B cell (primary cell): ENCODE results near the gene PLEKHA7. TPM values are rescaled to one million over a fixed set of nuclear protein-coding genes. Genes with fewer than 3 reads are reported as not detected.
A peak's percentile ranks its signal among the peaks of the same experiment; 100 is the strongest.

Experiments
- ATAC-seq: fragments of 200-7000 bp; cut with Tn5 transposase; one replicate; pipeline ENCODE4 v1.10.0; 2021; ENCODE audit warnings: low read depth, mild to moderate bottlenecking, moderate number of reproducible peaks, moderate library complexity
- CTCF ChIA-PET: fragments of 350-600 bp; sonication (Branson Sonifier 250); formaldehyde crosslinking; loops from one replicate; lab custom pipeline; 2021; ENCODE audit warnings: antibody characterized with exemption, inconsistent platforms; lab: Charles Lee
- POLR2A ChIA-PET: fragments of 350-600 bp; sonication (Branson Sonifier 250); formaldehyde crosslinking; loops from one replicate; lab custom pipeline; 2021; ENCODE audit warnings: antibody characterized with exemption; lab: Charles Lee
- DNase-seq: peaks from one replicate; pipeline ENCODE4 v3.0.0; 2013
- H2AFZ ChIP-seq: 2 replicates; pipeline ENCODE4 v1.6.1; 2012; ENCODE audit warnings: mild to moderate bottlenecking, low read depth, low read length; ENCODE audit not compliant: insufficient read depth, poor library complexity, severe bottlenecking
- H3K27ac ChIP-seq, 2 donors: 1 replicate in 1 of 2; 2 replicates in 1 of 2; pipeline ENCODE4 v1.5.1; 2012 to 2013; ENCODE audit warnings: low read length in 2 of 2, mild to moderate bottlenecking in 2 of 2, moderate library complexity in 1 of 2
- H3K27me3 ChIP-seq, 4 experiments: fragments of 200-600 bp in 1 of 4; sonication (generic) in 1 of 4; replicated peaks in 1 of 4; 1 replicate in 2 of 4; 2 replicates in 2 of 4; pipeline versions ENCODE4 v1.6.1 to v1.7.0; 2013 to 2016; ENCODE audit warnings: low read length in 3 of 4, mild to moderate bottlenecking in 2 of 4, mixed read lengths in 1 of 4, moderate library complexity in 1 of 4; ENCODE audit not compliant: insufficient read depth in 4 of 4, control insufficient read depth in 3 of 4; ENCODE audit errors: control extremely low read depth in 1 of 4
- H3K36me3 ChIP-seq, 2 experiments: replicated peaks in 1 of 2; 1 replicate in 1 of 2; 2 replicates in 1 of 2; pipeline versions ENCODE4 v1.6.1 to v1.7.1; 2013; ENCODE audit warnings: low read length in 1 of 2; ENCODE audit not compliant: insufficient read depth in 2 of 2, control insufficient read depth in 1 of 2; ENCODE audit errors: control extremely low read depth in 1 of 2, extremely low read depth in 1 of 2
- H3K4me1 ChIP-seq, 2 donors: fragments of 200-600 bp in 1 of 2; sonication (generic) in 1 of 2; 1 replicate in 1 of 2; 2 replicates in 1 of 2; pipeline versions ENCODE4 v1.5.1 to v1.6.1; 2013 to 2017; ENCODE audit warnings: low read length in 2 of 2; ENCODE audit not compliant: control insufficient read depth in 2 of 2, insufficient read depth in 2 of 2
- H3K4me2 ChIP-seq: replicated peaks from 2 replicates; pipeline ENCODE3; 2012; ENCODE audit warnings: mild to moderate bottlenecking, low read depth, low read length; ENCODE audit not compliant: poor library complexity, severe bottlenecking
- H3K4me3 ChIP-seq, 5 experiments: fragments of 200-600 bp in 1 of 5; sonication (generic) in 1 of 5; 1 replicate in 3 of 5; 2 replicates in 2 of 5; pipeline versions ENCODE4 v1.5.1 to v1.7.0; 2011 to 2016; ENCODE audit warnings: low read length in 4 of 5, mild to moderate bottlenecking in 4 of 5, low read depth in 2 of 5, control low read depth in 1 of 5, moderate library complexity in 1 of 5; ENCODE audit not compliant: insufficient read depth in 1 of 5; ENCODE audit errors: control extremely low read depth in 1 of 5, extremely low read depth in 1 of 5
- H3K79me2 ChIP-seq: fragments of 200-600 bp; sonication (generic); one replicate; pipeline ENCODE4 v1.6.0; 2016; ENCODE audit warnings: low read length; ENCODE audit not compliant: control insufficient read depth, insufficient read depth
- H3K9ac ChIP-seq: fragments of 200-600 bp; sonication (generic); 2 replicates; pipeline ENCODE4 v1.6.1; 2017; ENCODE audit warnings: mild to moderate bottlenecking, low read length, moderate library complexity
- H3K9me3 ChIP-seq, 3 donors: one replicate each; pipeline versions ENCODE4 v1.6.1 to v1.7.1; 2013; ENCODE audit warnings: low read length in 2 of 3; ENCODE audit not compliant: control insufficient read depth in 2 of 3, insufficient read depth in 1 of 3; ENCODE audit errors: control extremely low read depth in 1 of 3
- H4K20me1 ChIP-seq: 2 replicates; pipeline ENCODE4 v1.6.0; 2012; ENCODE audit warnings: mild to moderate bottlenecking, low read length; ENCODE audit not compliant: insufficient read depth, control insufficient read depth, poor library complexity, severe bottlenecking
- H3K27ac Mint-ChIP-seq: one replicate; pipeline ENCODE4 v1.8.0; 2021; ENCODE audit warnings: mixed read lengths
- H3K27me3 Mint-ChIP-seq: one replicate; pipeline ENCODE4 v1.8.0; 2021; ENCODE audit warnings: mixed read lengths
- H3K4me1 Mint-ChIP-seq: one replicate; pipeline ENCODE4 v1.8.0; 2021; ENCODE audit warnings: mixed read lengths
- H3K4me3 Mint-ChIP-seq: one replicate; pipeline ENCODE4 v1.8.0; 2021; ENCODE audit warnings: mixed read lengths
- H3K9me3 Mint-ChIP-seq: one replicate; pipeline ENCODE4 v1.8.0; 2022; ENCODE audit warnings: mixed read lengths; ENCODE audit not compliant: insufficient read depth
- EZH2 ChIP-seq: IDR thresholded peaks from 2 replicates; pipeline ENCODE4 v1.6.1; 2012; ENCODE audit warnings: borderline replicate concordance, low read depth, mild to moderate bottlenecking, moderate library complexity, low read length; ENCODE audit not compliant: insufficient read depth, poor library complexity, severe bottlenecking
- WGBS: methylation state at CpG from one replicate; pipeline ENCODE4 v1.1.5; 2013; ENCODE audit warnings: missing lambda C conversion rate; ENCODE audit not compliant: insufficient coverage; 5-methylcytosine and 5-hydroxymethylcytosine counted together
- intact Hi-C: fragments of 100-400 bp; cut with micrococcal nuclease; formaldehyde crosslinking; loops from one replicate; pipeline ENCODE4 v1.10.0; 2022
- polyA plus RNA-seq: library from polyadenylated mRNA; depleted of rRNA; stranded (reverse); fragments of >200 nt; gene quantifications from 2 replicates; pipeline ENCODE4 v1.2.3, GENCODE V29; 2012
- total RNA-seq, 2 donors: library from RNA; stranded (reverse); fragments of 120-200 nt in 1 of 2; gene quantifications; 1 replicate in 1 of 2; 2 replicates in 1 of 2; pipeline versions ENCODE4 v1.2.3 to v1.2.4, GENCODE V29; 2013 to 2022
- TF ChIP-seq, protein P1 (sequence below): fragments of 200-600 bp; IDR thresholded peaks from one replicate; pipeline ENCODE4 v1.8.0; 2022; ENCODE audit warnings: antibody characterized with exemption, mild to moderate bottlenecking

PLEKHA7 gene
- total and polyA plus RNA-seq, 2 donors (not counting 1 experiment from before 2014, with no cell fraction given): 1.7 to 8.2 TPM

DNA sequence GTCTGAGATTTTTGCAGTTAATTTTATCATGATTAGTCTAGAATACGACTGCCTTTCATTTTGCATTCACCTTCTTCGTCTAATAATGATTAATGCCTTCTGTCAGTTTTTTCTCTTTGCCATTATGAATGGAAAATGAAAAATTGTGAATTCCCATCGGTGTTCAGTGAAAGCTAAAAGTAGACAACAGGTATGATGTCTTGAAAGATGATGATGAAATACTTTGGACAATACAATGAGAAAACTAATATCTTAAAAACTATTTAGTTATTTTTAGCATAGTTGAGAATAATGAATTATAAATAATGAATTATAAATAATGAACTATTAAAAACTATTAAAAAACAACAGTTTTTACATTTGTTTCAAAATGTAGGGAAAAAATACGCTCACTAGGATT, 270.7 kb downstream of the PLEKHA7 start:
- no peak overlapping the region for H3K9ac ChIP-seq
- no peak overlapping the region for H3K4me2 ChIP-seq
- no peaks in the 10 kb centered on the region for H3K27me3 ChIP-seq
- no peak overlapping the region for H3K4me3 ChIP-seq
- CTCF ChIA-PET: no interaction called here
- H3K27me3 Mint-ChIP-seq: no peaks in the 10 kb centered on the region
- no peak for ATAC-seq
- H4K20me1 ChIP-seq: peaks cover 55% of the 10 kb centered on the region
- peaks cover 29% of the 10 kb centered on the region for H3K4me1 Mint-ChIP-seq
- H3K36me3 ChIP-seq: peaks cover 8 to 64% of the 10 kb centered on the region in 2 experiments
- H3K79me2 ChIP-seq: peaks cover 82% of the 10 kb centered on the region
- no peak overlapping the region for H2AFZ ChIP-seq
- TF ChIP-seq, protein P1, sequence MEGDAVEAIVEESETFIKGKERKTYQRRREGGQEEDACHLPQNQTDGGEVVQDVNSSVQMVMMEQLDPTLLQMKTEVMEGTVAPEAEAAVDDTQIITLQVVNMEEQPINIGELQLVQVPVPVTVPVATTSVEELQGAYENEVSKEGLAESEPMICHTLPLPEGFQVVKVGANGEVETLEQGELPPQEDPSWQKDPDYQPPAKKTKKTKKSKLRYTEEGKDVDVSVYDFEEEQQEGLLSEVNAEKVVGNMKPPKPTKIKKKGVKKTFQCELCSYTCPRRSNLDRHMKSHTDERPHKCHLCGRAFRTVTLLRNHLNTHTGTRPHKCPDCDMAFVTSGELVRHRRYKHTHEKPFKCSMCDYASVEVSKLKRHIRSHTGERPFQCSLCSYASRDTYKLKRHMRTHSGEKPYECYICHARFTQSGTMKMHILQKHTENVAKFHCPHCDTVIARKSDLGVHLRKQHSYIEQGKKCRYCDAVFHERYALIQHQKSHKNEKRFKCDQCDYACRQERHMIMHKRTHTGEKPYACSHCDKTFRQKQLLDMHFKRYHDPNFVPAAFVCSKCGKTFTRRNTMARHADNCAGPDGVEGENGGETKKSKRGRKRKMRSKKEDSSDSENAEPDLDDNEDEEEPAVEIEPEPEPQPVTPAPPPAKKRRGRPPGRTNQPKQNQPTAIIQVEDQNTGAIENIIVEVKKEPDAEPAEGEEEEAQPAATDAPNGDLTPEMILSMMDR: no peak
- no peak for TF ChIP-seq EZH2
- no peak overlapping the region for H3K27ac Mint-ChIP-seq
- no peak overlapping the region for H3K4me3 Mint-ChIP-seq
- H3K4me1 ChIP-seq: peaks cover 23 to 32% of the 10 kb centered on the region in 2 donors
- no peaks in the 10 kb centered on the region for H3K9me3 Mint-ChIP-seq
- no peak for DNase-seq
- no peak overlapping the region for H3K27ac ChIP-seq
- intact Hi-C loops: no loop called here
- POLR2A ChIA-PET: no interaction called here
- H3K9me3 ChIP-seq: no peaks in the 10 kb centered on the region
- no CpG with 5 or more reads among the region's 4 CpGs for WGBS

GRCh38 chr11:16741473-16741872, 272.7 kb downstream of the PLEKHA7 start:
- Histone ChIP-seq H3K27ac (no peak overlapping the region), H3K4me1 (peaks cover 28 to 32% of the 10 kb centered on the region in 2 donors), H3K9ac (peak overlapping the region; percentile 1), H3K27me3 (no peaks in the 10 kb centered on the region), H3K9me3 (no peaks in the 10 kb centered on the region), H3K4me2 (peak overlapping the region; percentile 36), H3K79me2 (peaks cover 74% of the 10 kb centered on the region), H2AFZ (no peak overlapping the region), H3K4me3 (no peak overlapping the region), H3K36me3 (peaks cover 0 to 45% of the 10 kb centered on the region in 2 experiments), H4K20me1 (peaks cover 40% of the 10 kb centered on the region)
- ChIA-PET POLR2A (interaction anchor here (1.3 kb wide), 1 partner anchor 336 kb away, joined by 3 read pairs; the partner anchor contains the start of gene RPS13), CTCF (interaction anchor here (1.2 kb wide), 1 partner anchor 44 kb away, joined by 3 read pairs; no protein-coding TSS in a partner anchor)
- intact Hi-C loops: no loop called here
- DNase-seq: no peak
- WGBS: 75% methylated on average over 2 of the region's 4 CpGs
- ATAC-seq: no peak
- H3K9me3 Mint-ChIP-seq: no peaks in the 10 kb centered on the region
- no peaks in the 10 kb centered on the region for H3K27me3 Mint-ChIP-seq
- TF ChIP-seq EZH2: no peak
- TF ChIP-seq, protein P1: no peak
- H3K4me3 Mint-ChIP-seq: peak overlapping the region; percentile 50
- H3K4me1 Mint-ChIP-seq: peaks cover 32% of the 10 kb centered on the region
- no peak overlapping the region for H3K27ac Mint-ChIP-seq
